Right lobe of liver (tissue), 4 donors: ENCODE data around the gene ALK.

ENCODE experiments used
- POLR2A ChIP-seq: fragments of 450-650 bp; IDR thresholded peaks from one replicate; pipeline ENCODE4 v1.6.1; 2017; ENCODE audit warnings: antibody characterized with exemption, mild to moderate bottlenecking
- TF ChIP-seq, protein P1 (sequence below), 4 donors: fragments of 200-600 bp in 3 of 4; fragments of 450-650 bp in 1 of 4; IDR thresholded peaks; one replicate each; pipeline versions ENCODE4 v1.5.1 to v1.8.0; 2016 to 2022; ENCODE audit warnings: antibody characterized with exemption in 4 of 4, mild to moderate bottlenecking in 2 of 4
- donor health status: DM: no; HTN: no; CAD: no.
- donor health status: DM: no; HTN: no; CAD: no.
- donor health status: DM: no; HTN: yes; CAD: no.

DNA sequence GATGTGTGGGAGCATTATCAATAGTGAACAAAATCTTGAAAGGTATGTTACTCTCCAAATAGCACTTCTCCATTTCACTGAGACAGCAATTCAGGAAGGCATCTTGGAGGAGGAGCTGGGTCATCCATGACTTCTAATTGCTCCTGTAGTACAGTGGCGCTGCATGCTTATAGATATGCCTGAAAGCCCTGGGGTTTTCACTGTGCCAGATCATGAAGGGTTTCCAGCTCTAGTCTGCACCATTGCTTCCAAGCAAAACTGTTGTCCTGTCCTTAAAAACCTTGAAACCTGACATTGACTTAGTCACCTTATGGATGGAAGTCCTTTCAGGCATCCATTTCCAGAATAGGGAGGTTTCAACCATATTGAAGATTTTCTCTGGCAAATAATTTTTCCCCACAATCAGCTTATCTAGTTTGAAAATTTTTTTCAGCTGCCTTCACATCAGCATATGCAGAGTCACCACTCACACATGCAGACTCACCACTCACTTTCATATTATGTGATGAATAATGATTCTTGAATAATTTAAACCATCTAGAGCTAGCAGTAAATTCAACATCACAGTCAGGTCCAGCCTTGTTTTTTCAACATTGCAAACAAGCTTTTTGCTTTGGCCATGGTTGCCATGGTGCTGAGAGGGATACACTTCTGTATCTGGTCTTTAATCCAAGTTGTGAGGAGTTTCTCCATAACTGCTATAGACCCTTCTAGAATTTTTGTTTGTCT, 509.0 kb downstream of the ALK start:
- TF ChIP-seq, protein P1, sequence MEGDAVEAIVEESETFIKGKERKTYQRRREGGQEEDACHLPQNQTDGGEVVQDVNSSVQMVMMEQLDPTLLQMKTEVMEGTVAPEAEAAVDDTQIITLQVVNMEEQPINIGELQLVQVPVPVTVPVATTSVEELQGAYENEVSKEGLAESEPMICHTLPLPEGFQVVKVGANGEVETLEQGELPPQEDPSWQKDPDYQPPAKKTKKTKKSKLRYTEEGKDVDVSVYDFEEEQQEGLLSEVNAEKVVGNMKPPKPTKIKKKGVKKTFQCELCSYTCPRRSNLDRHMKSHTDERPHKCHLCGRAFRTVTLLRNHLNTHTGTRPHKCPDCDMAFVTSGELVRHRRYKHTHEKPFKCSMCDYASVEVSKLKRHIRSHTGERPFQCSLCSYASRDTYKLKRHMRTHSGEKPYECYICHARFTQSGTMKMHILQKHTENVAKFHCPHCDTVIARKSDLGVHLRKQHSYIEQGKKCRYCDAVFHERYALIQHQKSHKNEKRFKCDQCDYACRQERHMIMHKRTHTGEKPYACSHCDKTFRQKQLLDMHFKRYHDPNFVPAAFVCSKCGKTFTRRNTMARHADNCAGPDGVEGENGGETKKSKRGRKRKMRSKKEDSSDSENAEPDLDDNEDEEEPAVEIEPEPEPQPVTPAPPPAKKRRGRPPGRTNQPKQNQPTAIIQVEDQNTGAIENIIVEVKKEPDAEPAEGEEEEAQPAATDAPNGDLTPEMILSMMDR (IDR thresholded peaks at IDR 0.05) = no peak
- TF ChIP-seq POLR2A = no peak
